HG02884 (cell line): ENCODE results near the gene DROSHA.
"Not testable (repeated sequence)": the region's sequence is repeated elsewhere in the genome, so short reads cannot be mapped to it uniquely, and the experiment has no call there.

Experiments used
- ATAC-seq: cut with Tn5 transposase; IDR thresholded peaks from one replicate; pipeline ENCODE4 v1.9.1; 2021; ENCODE audit warnings: mild to moderate bottlenecking, moderate library complexity; ENCODE audit not compliant: unreplicated experiment

Gene DROSHA, protein sequence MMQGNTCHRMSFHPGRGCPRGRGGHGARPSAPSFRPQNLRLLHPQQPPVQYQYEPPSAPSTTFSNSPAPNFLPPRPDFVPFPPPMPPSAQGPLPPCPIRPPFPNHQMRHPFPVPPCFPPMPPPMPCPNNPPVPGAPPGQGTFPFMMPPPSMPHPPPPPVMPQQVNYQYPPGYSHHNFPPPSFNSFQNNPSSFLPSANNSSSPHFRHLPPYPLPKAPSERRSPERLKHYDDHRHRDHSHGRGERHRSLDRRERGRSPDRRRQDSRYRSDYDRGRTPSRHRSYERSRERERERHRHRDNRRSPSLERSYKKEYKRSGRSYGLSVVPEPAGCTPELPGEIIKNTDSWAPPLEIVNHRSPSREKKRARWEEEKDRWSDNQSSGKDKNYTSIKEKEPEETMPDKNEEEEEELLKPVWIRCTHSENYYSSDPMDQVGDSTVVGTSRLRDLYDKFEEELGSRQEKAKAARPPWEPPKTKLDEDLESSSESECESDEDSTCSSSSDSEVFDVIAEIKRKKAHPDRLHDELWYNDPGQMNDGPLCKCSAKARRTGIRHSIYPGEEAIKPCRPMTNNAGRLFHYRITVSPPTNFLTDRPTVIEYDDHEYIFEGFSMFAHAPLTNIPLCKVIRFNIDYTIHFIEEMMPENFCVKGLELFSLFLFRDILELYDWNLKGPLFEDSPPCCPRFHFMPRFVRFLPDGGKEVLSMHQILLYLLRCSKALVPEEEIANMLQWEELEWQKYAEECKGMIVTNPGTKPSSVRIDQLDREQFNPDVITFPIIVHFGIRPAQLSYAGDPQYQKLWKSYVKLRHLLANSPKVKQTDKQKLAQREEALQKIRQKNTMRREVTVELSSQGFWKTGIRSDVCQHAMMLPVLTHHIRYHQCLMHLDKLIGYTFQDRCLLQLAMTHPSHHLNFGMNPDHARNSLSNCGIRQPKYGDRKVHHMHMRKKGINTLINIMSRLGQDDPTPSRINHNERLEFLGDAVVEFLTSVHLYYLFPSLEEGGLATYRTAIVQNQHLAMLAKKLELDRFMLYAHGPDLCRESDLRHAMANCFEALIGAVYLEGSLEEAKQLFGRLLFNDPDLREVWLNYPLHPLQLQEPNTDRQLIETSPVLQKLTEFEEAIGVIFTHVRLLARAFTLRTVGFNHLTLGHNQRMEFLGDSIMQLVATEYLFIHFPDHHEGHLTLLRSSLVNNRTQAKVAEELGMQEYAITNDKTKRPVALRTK (N-terminal part only)

DNA sequence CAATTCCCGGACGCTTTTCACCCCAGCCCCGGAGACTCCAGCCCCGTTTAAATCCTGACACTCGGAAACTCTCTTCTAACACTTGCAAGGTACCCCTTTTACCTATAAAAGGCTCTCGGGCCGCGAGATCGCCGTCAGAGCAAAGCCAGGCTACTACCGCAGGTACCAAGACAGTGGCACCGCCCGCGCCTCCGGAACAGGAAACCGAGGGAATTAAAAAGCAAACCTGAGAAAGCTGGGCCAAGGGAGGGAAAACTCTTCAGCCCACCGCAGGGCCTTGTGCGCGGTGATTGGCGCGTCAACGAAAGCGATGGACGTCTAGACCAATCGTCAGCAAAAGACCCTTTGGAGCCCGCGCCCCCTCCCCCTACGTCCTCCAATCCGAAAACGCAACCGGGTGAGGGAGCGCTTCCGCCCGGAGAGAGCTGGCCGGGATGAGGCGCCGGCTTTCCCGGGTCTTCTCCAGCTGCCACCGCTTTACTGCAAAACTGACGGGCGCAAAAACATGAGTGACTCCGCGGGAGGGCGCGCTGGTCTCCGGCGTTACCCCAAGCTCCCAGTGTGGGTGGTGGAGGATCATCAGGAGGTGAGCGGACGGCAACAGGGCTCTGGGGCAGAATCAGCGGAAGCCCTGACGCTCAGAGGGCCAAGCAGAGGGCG, at the start of gene DROSHA, which contains the start of gene C5orf22:
Gene DROSHA (minus strand): TSS at position 206 of the 660 bp plus-strand sequence. CDS start 3,034 bp downstream, outside the sequence.
Gene C5orf22 (plus strand): TSS at position 414 of the 660 bp plus-strand sequence. CDS start 92 bp downstream, at position 506.
- ATAC-seq: peak; percentile 94

DNA sequence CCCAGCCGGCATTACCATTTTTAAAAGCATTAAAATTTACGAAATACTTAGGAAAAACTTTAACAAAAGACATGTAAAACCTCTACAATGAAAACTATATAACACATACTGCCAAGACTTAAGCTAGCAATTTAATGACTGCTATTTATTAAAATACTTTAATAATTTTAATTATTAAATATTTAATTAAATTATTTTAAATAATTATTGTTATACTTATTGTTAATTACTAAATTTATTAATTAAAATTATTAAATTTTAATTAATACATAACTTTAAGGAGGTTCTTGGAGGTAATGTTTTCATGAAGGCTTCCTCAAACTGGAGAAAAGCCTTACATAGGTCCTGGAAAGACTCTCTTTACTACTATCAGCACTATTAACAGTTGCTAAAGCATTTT, 47.7 kb upstream of the DROSHA start:
- ATAC-seq: no peak

DNA sequence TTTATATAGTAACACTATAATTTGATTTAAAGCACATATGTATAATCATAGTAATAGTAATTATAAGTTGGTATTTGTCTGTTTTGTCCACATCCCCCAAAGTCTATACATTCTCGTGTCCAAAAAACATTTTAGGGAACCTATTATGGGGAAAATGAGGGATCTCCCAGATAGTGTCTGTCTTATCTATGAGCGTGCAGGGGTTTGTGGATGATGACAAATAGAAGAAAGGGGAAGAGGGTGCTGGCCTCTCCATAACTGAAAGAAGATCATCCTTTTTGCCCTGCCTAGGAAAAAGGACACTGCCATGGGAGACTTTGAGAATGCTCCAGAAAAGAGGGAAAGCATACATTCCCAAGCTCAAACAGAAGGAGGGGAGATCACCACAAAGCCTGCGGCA, 45.5 kb upstream of the DROSHA start:
- no peak for ATAC-seq

DNA sequence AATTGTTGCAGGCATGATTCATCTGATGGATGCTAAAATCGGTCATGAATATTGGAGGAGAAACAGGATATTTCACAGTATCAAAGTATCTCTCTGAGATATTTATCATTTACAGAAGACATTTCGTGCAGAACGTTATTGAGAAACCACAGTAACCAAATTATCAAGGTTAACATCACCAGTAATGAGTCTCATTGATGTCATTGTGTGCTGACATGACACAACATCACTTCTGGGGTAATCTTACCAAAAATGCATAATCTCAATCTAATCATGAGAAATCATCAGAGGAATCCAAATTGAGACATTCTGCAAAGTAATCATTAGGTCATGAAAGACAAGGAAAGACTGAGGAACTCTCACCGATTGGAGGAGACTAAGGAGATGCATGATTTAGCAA, 42.9 kb upstream of the DROSHA start:
- ATAC-seq: no peak

DNA sequence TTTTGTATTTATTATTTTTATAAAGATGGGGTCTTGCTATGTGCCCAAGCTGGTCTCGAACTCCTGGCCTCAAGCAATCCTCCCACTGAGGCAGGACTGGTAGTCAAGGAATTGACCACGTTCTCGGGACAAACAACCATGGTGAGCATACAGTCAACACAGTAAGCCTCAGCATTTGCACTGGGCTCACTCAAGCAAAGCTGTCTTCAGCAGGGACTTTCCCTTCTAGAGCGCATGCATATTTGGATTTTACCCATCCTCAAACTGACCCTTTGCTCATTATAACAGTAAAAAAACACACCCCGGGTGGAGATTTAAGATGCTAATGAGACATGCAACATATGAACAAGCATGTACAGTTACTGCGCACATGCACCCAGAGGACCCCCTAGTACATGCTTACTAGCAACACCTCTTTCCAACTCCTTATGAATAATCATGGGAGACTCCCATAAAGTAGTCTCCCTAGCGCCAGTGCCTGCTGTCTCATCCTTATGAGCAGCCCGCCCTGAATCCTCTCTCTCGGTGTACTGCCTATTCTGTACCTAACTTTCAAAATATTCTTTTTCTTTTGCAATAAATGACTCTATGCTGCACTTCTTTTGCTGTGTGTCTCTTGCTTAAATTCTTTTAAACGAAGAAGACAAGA, 41.7 kb upstream of the DROSHA start:
- peak; percentile 98 for ATAC-seq

DNA sequence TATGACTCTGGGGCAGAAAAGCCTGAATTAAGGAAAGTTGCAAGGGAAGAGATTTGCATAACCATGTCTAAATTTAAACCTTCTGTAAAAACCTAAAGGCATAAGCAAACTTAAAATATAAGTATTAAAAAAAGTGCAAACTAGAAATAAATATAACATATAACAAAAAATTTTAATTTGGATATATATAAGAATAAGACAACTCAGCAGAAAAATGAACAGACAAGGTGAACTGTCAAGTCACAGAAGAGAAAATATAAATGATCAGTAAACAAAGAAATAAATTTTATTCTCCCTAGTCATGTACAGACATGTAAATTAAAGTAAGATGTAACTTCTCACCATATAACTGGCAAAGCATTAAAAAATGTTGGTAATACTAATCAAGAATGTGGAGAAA, 37.2 kb upstream of the DROSHA start:
- ATAC-seq: no peak

DNA sequence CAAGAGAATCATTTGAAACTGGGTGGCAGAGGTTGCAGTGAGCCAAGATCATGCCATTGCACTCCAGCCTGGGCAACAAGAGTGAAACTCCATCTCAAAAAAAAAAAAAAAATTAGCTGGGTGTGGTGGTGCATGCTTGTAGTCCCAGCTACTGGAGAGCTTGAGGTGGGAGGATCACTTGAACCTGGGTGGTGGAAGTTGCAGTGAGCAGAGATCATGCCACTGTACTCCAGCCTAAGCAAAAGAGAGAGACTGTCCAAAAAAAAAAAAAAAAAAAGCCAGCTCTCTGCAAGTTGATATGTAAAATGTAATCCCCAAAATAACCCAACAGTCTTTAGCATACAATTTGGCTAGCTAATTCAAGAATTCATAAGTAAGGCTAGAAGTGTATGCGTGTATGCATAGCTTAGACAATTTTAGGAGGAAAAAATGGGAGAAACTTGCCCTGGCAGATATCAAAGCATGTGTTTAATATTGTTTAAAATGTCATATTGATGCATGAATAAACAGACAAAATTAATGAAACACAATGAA, 36.5 kb upstream of the DROSHA start:
- ATAC-seq: no peak

DNA sequence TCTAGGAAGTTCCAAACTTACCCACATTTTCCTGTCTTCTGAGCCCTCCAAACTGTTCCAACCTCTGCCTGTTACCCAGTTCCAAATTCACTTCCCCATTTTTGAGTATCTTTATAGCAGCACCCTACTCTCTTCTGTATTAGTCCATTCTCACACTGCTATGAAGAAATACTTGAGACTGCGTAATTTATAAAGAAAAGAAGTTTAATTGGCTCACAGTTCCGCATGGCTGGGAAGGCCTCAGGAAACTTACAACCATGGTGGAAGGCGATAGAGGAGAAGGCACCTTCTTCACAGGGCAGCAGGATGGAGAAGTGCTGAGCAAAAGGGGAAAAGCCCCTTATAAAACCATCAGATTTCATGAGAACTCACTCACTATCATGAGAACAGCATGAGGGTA, 34.5 kb upstream of the DROSHA start:
- not testable (repeated sequence) for ATAC-seq

DNA sequence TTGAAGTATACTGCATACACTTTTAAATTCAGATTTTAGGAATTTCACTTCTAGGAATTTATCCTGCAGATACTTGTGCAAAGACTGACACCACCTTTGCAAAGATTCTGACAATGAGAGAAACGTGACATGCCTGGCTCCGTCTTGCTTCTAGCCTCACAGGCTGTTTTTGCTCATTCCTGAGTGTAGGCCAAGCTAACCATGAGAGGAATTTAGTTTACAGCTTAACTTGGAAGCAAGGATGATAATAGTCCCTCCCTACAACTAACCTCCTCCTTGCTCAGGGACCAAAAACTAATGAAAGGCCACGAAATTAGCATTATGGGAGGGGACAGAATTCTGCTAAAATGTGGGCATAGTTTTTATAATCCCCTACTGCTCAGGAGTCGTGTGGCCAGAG, 31.3 kb upstream of the DROSHA start:
- ATAC-seq: no peak

DNA sequence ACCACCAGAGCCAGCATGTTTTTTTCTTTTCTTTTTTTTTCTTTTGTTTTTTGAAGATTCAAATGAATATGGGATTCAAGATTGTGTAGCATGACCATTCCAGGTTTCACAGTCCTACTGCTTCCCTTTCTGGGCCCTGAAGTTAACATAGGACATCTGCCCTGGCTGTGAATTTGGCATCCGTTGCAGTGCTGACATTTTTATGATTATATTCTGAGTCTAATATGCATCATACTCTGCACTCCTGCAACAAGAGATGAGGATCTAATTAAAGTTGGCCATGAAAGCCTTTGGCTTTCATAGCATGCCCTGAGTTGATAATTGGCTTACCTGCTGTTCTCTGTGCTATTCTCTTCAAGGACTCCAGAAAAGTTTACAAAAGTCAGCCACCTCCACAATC, 30.1 kb upstream of the DROSHA start:
- ATAC-seq: no peak

DNA sequence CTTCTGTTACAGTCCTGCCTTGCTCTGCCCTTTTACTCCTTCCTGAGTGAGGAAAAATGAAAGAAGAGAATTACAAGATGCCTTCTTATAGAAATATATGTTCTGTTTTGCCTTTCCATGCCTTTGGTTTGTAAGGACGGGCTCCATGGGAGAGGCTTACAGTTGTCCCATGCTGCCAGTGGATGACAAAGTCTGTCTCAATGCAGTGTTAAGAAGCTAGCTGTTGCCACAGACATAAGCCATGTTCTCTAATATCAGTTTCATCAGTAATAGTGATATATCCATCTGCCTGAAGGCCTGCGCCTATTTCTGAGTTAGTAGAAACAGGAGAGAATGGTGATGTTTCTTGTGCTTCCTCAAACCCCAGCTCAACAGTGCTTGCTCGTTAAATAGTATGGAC, 28.0 kb upstream of the DROSHA start:
- no peak for ATAC-seq

DNA sequence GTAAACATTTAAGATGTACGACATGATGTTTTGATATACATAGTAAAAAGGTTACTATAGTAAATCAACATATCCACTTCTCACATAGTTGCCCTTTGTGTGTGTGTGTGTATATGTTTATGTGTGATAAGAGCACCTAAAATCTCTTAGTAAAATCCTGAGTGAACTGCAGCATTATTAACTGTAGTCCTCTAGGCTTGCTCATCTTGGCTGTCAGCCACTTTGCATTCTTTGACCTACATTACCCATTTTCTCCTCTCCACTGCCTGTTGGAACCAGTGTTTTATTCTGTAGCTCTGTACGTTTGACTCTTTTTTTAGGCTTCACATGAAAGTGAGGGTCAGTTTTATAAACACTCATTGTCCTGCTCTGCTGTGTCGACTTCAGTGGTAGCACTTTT, 24.6 kb upstream of the DROSHA start:
- no peak for ATAC-seq

DNA sequence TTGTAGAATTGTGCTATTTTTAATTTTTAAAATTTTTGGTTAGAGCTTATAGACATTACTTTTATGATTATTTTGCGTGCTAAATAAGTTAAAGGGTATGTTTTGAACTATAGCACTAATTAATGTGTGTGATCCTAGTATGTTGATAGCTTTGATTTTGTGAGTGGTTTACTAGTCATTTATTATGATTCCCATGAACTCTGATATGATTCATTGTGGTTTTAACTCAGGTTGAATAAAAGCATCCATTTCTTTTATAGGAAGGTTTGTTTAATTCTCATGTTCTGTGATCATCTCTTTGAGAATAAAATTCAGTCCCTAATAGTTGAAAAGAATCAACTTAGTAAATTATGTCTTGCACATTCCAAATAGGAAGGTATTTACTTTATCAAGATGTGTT, 22.7 kb upstream of the DROSHA start:
- no peak for ATAC-seq

DNA sequence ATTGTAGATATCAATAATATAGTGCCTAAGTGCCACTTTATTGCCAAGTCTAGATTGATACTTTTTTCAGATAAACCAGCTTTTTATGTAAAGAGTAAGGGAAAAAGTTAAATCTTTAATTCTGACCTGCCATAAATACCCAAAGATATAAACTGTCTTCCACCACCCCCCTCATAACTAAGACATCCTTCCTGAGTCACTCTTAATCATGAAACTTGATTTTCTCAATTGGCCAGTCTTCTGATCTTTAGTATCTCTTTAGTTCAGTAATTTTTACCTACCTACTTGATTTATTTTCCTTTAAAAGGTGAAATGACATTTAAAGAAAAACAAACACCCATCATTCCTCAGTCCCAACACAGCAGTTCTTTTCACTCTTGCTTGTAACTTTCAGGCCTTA, 22.0 kb upstream of the DROSHA start:
- no peak for ATAC-seq

DNA sequence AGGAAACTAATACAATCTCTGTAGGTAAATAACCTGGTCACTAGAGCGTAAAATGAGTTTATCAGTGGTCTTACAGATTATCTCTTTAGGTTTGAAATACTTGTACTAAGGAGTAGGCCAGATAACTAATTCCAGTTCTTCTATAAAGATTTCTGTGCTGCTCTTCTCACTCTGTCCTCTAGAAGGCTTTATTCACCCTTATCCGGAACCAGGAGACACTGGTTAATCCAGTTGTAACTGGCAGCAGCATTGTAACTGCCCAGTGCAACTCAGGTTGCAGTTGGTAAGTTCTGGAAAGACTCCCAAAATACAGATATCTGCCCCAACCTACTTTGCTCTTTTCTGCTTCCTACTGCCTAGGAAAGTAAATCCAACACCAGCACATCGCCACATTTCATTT, 20.0 kb upstream of the DROSHA start:
- ATAC-seq: no peak

DNA sequence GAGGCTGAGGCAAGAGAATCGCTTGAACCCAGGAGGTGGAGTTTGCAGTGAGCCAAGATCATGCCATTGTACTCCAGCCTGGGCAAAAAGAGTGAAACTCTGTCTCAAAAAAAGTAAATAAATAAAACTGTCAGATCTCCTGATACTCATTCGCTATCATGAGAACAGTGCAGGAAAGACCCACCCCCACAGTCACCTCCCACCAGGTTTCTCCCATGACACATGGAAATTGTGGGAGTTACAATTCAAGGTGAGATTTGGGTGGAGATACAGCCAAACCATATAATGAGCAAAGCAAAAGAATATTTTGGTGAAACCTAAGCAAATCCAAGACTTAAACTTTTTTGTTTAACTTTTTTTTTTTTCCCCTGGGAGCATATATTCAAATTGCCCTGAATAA, 17.2 kb upstream of the DROSHA start:
- ATAC-seq: not testable (repeated sequence)

DNA sequence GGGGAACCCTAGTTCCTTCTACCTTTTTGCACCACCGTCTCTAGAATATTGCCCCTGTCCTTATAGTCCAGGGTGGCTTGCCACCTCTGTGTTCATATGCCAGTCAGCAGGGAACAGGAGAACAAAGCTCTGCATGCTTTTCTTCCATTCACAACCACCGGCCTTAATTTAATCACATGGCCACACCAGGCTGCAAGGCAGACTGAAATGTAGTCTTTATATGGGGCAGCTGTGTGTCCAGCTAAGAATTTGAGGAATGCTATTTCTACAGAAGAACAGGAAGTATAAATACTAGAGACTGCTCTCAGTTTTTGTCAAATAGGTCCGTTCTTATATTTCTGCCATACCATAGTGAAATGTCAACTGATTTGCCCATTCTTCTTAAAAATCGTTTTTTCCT, 6.0 kb upstream of the DROSHA start:
- ATAC-seq: no peak

DNA sequence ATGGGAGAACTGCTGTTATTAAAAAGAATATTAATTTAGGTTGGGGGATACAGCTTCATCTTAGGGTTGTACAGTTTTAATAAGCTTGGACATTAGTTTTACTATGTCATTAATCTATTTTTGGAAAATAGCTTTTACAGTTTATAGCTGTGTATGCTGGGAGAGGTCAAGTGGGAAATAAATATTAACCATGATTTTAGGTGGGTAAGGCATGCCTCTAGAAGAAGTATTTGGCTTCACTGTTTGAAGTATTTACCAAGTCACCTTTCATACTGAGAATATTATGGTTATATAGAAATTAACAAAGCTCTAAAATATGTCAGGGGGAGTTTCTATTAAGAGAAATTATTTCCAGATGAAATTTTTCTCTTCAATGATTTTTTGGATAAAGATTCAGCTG, 5.5 kb upstream of the DROSHA start:
- ATAC-seq: no peak

DNA sequence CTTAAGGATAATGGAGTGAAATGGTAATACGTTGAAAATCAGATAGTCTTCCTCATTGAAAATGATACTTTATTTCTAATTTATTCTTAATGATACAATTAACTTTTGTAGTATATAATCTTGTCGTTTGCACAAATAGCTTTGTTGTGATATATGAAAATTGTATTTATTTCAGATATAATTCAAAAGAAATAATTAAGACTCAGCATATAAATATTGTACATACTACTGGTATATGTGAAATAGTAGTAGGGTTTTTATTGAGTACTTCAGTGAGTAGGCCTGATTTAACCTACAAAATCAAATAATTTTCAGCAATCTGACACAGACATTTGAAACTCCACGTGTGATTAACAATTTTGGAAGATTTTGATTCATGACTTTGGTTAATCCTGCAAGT, 5.0 kb upstream of the DROSHA start:
- ATAC-seq: no peak

DNA sequence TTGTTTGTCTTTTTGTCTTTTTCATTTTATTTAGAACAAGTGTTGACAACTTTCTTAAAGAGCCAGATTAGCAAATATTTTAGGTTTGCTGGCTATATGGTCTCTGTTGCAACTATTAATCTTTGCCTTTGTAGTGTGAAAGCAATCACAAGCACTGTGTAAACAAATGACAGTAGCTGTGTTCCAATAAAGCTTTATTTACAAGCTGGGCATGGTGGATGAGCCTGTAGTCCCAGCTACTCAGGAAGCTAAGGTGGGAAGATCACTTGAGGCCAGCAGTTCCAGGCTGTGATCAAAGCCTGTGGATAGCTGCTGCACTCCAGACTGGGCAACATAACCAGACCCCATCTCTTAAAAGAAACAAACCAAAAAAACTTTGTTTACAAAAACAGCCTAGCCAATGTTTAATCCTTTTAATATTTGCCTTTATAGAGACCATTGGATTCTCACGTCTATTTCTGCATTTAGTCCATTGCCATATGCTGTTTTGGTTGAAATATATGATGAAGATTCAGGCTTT, 2.7 kb upstream of the DROSHA start:
- no peak for ATAC-seq
